Mesendoderm (in vitro differentiated cells): ENCODE results near the gene SLC26A8.

Experiments
- DNase-seq: peaks from one replicate; pipeline ENCODE4 v3.0.0; 2013
- H2AK5ac ChIP-seq: 2 replicates; pipeline ENCODE4 v1.6.1; 2013; ENCODE audit warnings: low read length, inconsistent platforms
- H2BK120ac ChIP-seq: 2 replicates; pipeline ENCODE4 v1.6.1; 2013; ENCODE audit warnings: low read depth, mild to moderate bottlenecking, low read length, moderate library complexity, mixed read lengths
- H2BK15ac ChIP-seq: replicated peaks from 2 replicates; pipeline ENCODE4 v1.6.1; 2013; ENCODE audit warnings: low read depth, mild to moderate bottlenecking, moderate library complexity
- H2BK5ac ChIP-seq: 2 replicates; pipeline ENCODE4 v1.6.1; 2013; ENCODE audit warnings: low read length, inconsistent platforms
- H3K18ac ChIP-seq: 2 replicates; pipeline ENCODE4 v1.6.1; 2013; ENCODE audit warnings: mild to moderate bottlenecking, low read length, mixed read lengths
- H3K23ac ChIP-seq: one replicate; pipeline ENCODE4 v1.6.1; 2013; ENCODE audit warnings: low read length
- H3K27ac ChIP-seq: 2 replicates; pipeline ENCODE4 v1.5.1; 2013; ENCODE audit warnings: low read depth, mild to moderate bottlenecking, inconsistent platforms, low read length, moderate library complexity
- H3K27me3 ChIP-seq: 2 replicates; pipeline ENCODE4 v1.6.1; 2013; ENCODE audit warnings: low read length, control low read depth, mild to moderate bottlenecking, inconsistent platforms; ENCODE audit not compliant: insufficient read depth, poor library complexity
- H3K36me3 ChIP-seq: 2 replicates; pipeline ENCODE4 v1.6.1; 2013; ENCODE audit warnings: low read length, inconsistent platforms; ENCODE audit not compliant: control insufficient read depth, insufficient read depth
- H3K4ac ChIP-seq: one replicate; pipeline ENCODE4 v1.6.1; 2013; ENCODE audit warnings: low read depth, mild to moderate bottlenecking, low read length, moderate library complexity
- H3K4me1 ChIP-seq: 2 replicates; pipeline ENCODE4 v1.6.1; 2013; ENCODE audit warnings: low read depth, low read length, inconsistent platforms; ENCODE audit not compliant: control insufficient read depth
- H3K4me2 ChIP-seq: 2 replicates; pipeline ENCODE4 v1.6.1; 2013; ENCODE audit warnings: low read length
- H3K4me3 ChIP-seq: 2 replicates; pipeline ENCODE4 v1.5.1; 2013; ENCODE audit warnings: mild to moderate bottlenecking, low read length
- H3K56ac ChIP-seq: one replicate; pipeline ENCODE4 v1.6.1; 2013; ENCODE audit warnings: low read length
- H3K79me1 ChIP-seq: 2 replicates; pipeline ENCODE4 v1.6.1; 2013; ENCODE audit warnings: low read length, inconsistent platforms
- H3K79me2 ChIP-seq: 2 replicates; pipeline ENCODE4 v1.6.1; 2013; ENCODE audit warnings: mild to moderate bottlenecking, low read length; ENCODE audit not compliant: control insufficient read depth, insufficient read depth
- H3K9ac ChIP-seq: 2 replicates; pipeline ENCODE4 v1.6.1; 2013; ENCODE audit warnings: low read length, inconsistent platforms
- H4K5ac ChIP-seq: one replicate; pipeline ENCODE4 v1.6.1; 2013; ENCODE audit warnings: low read length
- H4K8ac ChIP-seq: one replicate; pipeline ENCODE4 v1.6.1; 2013; ENCODE audit warnings: low read depth, mild to moderate bottlenecking, control low read depth, low read length, moderate library complexity
- WGBS: extraction: QIAGEN DNeasy Blood & Tissue Kit; methylation state at CpG from one replicate; pipeline ENCODE4 v1.1.7; 2013; ENCODE audit warnings: low lambda C conversion rate, missing lambda C conversion rate; ENCODE audit not compliant: insufficient coverage; ENCODE audit errors: extremely low coverage; 5-methylcytosine and 5-hydroxymethylcytosine counted together

The SLC26A8 gene

DNA sequence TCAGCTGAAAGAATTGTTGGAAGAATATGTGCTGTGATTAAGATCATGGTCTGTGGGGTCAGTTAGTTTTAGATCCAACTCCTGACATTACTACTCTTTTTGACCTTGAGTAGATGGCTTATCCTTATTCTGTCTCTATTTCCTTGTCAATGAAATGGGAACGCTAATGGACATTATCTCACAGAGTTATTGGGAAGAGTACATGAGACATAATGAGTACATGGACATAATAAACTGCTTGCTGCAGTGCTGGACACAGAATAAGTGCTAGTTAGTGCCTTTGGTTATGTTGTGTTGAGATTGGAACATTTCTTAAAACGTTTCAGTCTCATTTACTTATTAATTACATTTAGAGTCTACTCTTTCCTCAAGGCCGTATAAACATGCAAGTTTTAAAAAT lies 45.8 kb upstream of the SLC26A8 start:
- H4K8ac ChIP-seq: no peak overlapping the region
- H2BK15ac ChIP-seq: no peak overlapping the region
- H3K27me3 ChIP-seq: no peaks in the 10 kb centered on the region
- H2AK5ac ChIP-seq: no peak overlapping the region
- no peaks in the 10 kb centered on the region for H3K79me1 ChIP-seq
- no peak overlapping the region for H4K5ac ChIP-seq
- H3K18ac ChIP-seq: no peak overlapping the region
- no peak overlapping the region for H2BK120ac ChIP-seq
- no peak overlapping the region for H3K23ac ChIP-seq
- no peak overlapping the region for H3K56ac ChIP-seq
- no peak for DNase-seq
- no peak overlapping the region for H2BK5ac ChIP-seq
- no peaks in the 10 kb centered on the region for H3K36me3 ChIP-seq
- H3K9ac ChIP-seq: no peak overlapping the region
- no peak overlapping the region for H3K27ac ChIP-seq
- H3K4ac ChIP-seq: no peak overlapping the region
- H3K79me2 ChIP-seq: no peaks in the 10 kb centered on the region
- H3K4me3 ChIP-seq: no peak overlapping the region
- no peaks in the 10 kb centered on the region for H3K4me1 ChIP-seq
- H3K4me2 ChIP-seq: no peak overlapping the region
- WGBS: no CpG with 5 or more reads among the region's 3 CpGs

DNA sequence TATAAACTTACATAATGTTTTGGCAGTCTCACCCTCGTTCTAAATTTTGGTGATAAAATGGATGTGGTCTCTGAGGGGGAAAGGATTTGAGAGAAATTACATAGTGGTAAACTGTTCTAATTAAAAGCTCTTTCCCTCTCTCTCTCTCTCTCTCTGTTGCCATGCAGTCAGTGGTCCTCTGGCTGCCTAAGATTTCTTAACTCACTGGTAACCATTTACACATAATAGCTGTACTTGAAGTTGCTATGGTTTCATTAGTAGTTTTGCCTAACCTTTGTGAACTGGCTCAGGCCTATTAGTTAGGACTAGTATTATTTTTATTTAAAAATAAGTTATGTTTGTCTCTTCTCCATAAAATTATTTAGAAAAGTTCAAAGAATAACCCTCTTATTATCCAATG lies 45.1 kb upstream of the SLC26A8 start:
- no peaks in the 10 kb centered on the region for H3K36me3 ChIP-seq
- H3K79me1 ChIP-seq: peaks cover 2% of the 10 kb centered on the region
- no peak overlapping the region for H4K8ac ChIP-seq
- H4K5ac ChIP-seq: no peak overlapping the region
- no peak overlapping the region for H2BK120ac ChIP-seq
- H2BK5ac ChIP-seq: no peak overlapping the region
- no peak overlapping the region for H3K4ac ChIP-seq
- no peak overlapping the region for H2AK5ac ChIP-seq
- no peak overlapping the region for H3K23ac ChIP-seq
- H3K4me2 ChIP-seq: no peak overlapping the region
- H3K4me1 ChIP-seq: no peaks in the 10 kb centered on the region
- no peaks in the 10 kb centered on the region for H3K27me3 ChIP-seq
- H3K9ac ChIP-seq: no peak overlapping the region
- WGBS: no CpG with 5 or more reads among the region's 1 CpG
- H3K56ac ChIP-seq: no peak overlapping the region
- H3K79me2 ChIP-seq: no peaks in the 10 kb centered on the region
- no peak overlapping the region for H3K4me3 ChIP-seq
- no peak overlapping the region for H3K18ac ChIP-seq
- peak; percentile 61 for DNase-seq
- H2BK15ac ChIP-seq: no peak overlapping the region
- no peak overlapping the region for H3K27ac ChIP-seq

DNA sequence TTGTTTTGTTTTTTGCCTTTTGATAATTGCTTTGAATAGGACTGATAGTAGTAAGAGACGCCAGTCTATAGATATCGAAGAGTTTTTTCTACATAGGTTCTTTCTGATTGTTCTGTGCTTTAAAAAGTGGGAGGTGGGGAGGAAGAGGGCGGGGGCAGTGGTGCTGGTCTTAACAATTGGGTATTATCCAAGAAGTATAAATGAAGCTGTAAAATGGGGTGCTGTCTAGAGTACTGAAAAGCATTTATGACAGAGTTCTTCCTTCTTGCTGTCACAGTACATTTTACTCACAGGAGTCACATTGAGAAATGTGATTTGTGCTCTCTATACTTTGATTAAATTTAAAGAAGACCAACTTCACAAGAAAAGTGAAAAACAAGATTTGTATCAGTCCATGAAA lies 44.1 kb upstream of the SLC26A8 start:
- Histone ChIP-seq H3K4me2 (no peak overlapping the region), H3K36me3 (no peaks in the 10 kb centered on the region), H2BK120ac (no peak overlapping the region), H3K27me3 (no peaks in the 10 kb centered on the region), H2AK5ac (no peak overlapping the region), H2BK15ac (no peak overlapping the region), H3K4ac (no peak overlapping the region), H3K27ac (no peak overlapping the region), H3K23ac (no peak overlapping the region), H3K79me2 (no peaks in the 10 kb centered on the region), H2BK5ac (no peak overlapping the region), H4K8ac (no peak overlapping the region), H4K5ac (no peak overlapping the region), H3K18ac (no peak overlapping the region), H3K56ac (no peak overlapping the region), H3K79me1 (peaks cover 2% of the 10 kb centered on the region), H3K4me1 (no peaks in the 10 kb centered on the region), H3K9ac (no peak overlapping the region), H3K4me3 (no peak overlapping the region)
- WGBS: no CpG with 5 or more reads among the region's 3 CpGs
- DNase-seq: no peak

DNA sequence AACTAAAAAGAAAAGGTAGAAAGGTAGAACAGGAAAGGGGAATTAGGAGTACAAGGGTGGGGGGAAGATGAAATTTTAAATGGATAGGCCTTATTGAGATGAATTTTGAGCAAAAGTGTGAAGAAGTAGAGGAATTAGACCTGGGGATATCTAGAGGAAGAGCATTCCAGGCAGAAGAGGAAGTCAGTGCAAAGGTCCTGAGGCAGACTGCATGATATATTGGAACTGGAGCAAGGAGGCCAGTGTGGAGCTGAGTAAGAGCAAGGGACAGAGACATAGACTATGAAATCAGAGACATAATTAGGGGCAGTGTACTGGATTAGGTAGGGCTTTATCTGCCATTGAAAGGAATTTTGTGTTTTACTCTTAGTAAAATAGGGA lies 43.6 kb upstream of the SLC26A8 start:
- Histone ChIP-seq H3K9ac (no peak overlapping the region), H3K4ac (no peak overlapping the region), H3K23ac (no peak overlapping the region), H3K79me1 (peaks cover 2% of the 10 kb centered on the region), H3K56ac (no peak overlapping the region), H2AK5ac (no peak overlapping the region), H3K4me2 (no peak overlapping the region), H3K4me3 (no peak overlapping the region), H2BK120ac (no peak overlapping the region), H3K36me3 (no peaks in the 10 kb centered on the region), H4K5ac (no peak overlapping the region), H2BK15ac (no peak overlapping the region), H3K4me1 (no peaks in the 10 kb centered on the region), H3K27me3 (no peaks in the 10 kb centered on the region), H4K8ac (no peak overlapping the region), H3K79me2 (no peaks in the 10 kb centered on the region), H2BK5ac (no peak overlapping the region), H3K18ac (no peak overlapping the region), H3K27ac (no peak overlapping the region)
- DNase-seq: no peak

DNA sequence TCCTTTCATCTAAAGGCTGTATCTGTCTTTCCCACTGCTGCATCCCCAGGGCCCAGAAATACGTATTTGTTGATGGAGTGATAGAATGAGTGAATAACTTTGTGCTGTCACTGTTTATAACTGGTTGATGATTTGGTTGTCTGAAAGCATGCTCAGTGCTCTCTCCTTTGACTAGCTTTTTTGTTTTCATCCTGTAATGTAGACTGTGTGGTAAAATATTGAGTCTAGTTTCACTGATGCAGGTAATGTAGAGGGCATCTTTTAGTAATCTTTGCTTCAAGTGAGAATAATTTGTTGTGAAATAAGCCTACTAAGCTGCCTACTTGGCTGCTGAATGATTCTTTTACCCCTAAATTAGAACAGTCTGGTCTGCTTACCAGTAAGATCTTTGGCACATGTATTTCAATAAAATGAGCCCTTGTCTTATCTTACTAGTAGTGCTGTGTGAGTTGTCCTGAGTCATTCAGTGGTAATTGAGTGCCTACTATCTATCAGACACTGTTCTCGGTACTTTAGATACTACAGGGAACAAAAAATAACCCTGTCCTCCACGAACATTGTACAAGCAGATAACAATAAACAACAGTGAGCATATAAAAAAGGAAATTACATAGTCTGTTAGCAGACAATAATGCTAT lies 43.1 kb upstream of the SLC26A8 start:
- no peak overlapping the region for H3K4me3 ChIP-seq

DNA sequence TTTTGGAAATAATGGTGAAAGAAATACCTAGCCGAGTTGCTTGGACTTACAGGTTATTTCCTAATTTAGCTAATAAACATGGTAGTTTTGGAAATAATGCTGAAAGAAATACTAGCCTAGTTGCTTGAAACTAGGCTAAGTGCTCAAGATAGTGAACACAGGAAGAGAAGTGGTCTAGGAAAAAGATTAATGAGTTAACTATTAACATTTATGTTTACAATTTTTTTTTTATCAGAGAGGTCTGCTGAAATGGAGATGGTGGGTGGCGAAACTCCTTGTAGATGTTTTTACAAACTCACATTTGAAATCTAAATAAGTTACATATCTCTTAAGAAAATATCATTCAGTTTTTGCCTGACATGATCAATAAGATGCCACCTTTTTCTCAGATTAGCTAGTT lies 42.4 kb upstream of the SLC26A8 start:
- no peaks in the 10 kb centered on the region for H3K79me2 ChIP-seq
- H3K27ac ChIP-seq: no peak overlapping the region
- H4K5ac ChIP-seq: no peak overlapping the region
- no peak overlapping the region for H2BK120ac ChIP-seq
- no peaks in the 10 kb centered on the region for H3K36me3 ChIP-seq
- no peak overlapping the region for H3K4me3 ChIP-seq
- H3K27me3 ChIP-seq: no peaks in the 10 kb centered on the region
- no peaks in the 10 kb centered on the region for H3K4me1 ChIP-seq
- no peak overlapping the region for H2AK5ac ChIP-seq
- H3K56ac ChIP-seq: no peak overlapping the region
- no peak overlapping the region for H3K9ac ChIP-seq
- no CpG with 5 or more reads among the region's 2 CpGs for WGBS
- H3K4me2 ChIP-seq: no peak overlapping the region
- no peak for DNase-seq
- H4K8ac ChIP-seq: no peak overlapping the region
- H3K23ac ChIP-seq: no peak overlapping the region
- no peak overlapping the region for H3K4ac ChIP-seq
- no peak overlapping the region for H2BK15ac ChIP-seq
- H3K18ac ChIP-seq: no peak overlapping the region
- no peak overlapping the region for H2BK5ac ChIP-seq
- H3K79me1 ChIP-seq: peaks cover 2% of the 10 kb centered on the region

More for the DNA sequence above, 43.1 kb upstream of the SLC26A8 start:
- no peak overlapping the region for H3K27ac ChIP-seq
- no peak overlapping the region for H3K4ac ChIP-seq
- no peak overlapping the region for H4K8ac ChIP-seq
- whole genome bisulfite sequencing: no CpG with 5 or more reads among the region's 3 CpGs
- no peak overlapping the region for H4K5ac ChIP-seq
- DNase-seq: no peak
- no peaks in the 10 kb centered on the region for H3K36me3 ChIP-seq
- no peak overlapping the region for H3K9ac ChIP-seq
- H2BK15ac ChIP-seq: no peak overlapping the region
- H3K79me1 ChIP-seq: peaks cover 2% of the 10 kb centered on the region
- no peak overlapping the region for H2BK5ac ChIP-seq
- H2BK120ac ChIP-seq: no peak overlapping the region
- H3K27me3 ChIP-seq: no peaks in the 10 kb centered on the region
- H3K4me2 ChIP-seq: no peak overlapping the region
- no peak overlapping the region for H3K23ac ChIP-seq
- H3K18ac ChIP-seq: no peak overlapping the region
- H3K4me1 ChIP-seq: no peaks in the 10 kb centered on the region
- no peak overlapping the region for H3K56ac ChIP-seq
- no peaks in the 10 kb centered on the region for H3K79me2 ChIP-seq
- no peak overlapping the region for H2AK5ac ChIP-seq
